Endothelial cell of umbilical vein (primary cell): ENCODE results near the gene ARHGAP10. TPM values are rescaled to one million over a fixed set of nuclear protein-coding genes. Genes with fewer than 3 reads are reported as not detected.

Source experiments
- BruUV-seq: library from RNA; stranded (reverse); fragments of 400-500 nt; replicated peaks from 2 replicates; lab custom pipeline; 2021; lab: Mats Ljungman, UMichigan
- CTCF ChIA-PET: fragments of 300-600, 350-600 bp; sonication (Branson Sonifier 250); formaldehyde crosslinking; loops from one replicate; lab custom pipeline; 2021; ENCODE audit warnings: antibody characterized with exemption, inconsistent platforms; lab: Charles Lee
- POLR2A ChIA-PET: fragments of 300-600, 350-600 bp; sonication (Branson Sonifier 250); formaldehyde crosslinking; loops from one replicate; lab custom pipeline; 2021; ENCODE audit warnings: antibody characterized with exemption, inconsistent platforms; lab: Charles Lee
- DNase-seq: peaks from one replicate; pipeline ENCODE4 v3.0.0-alpha.2; 2011; ENCODE audit warnings: low read depth, low spot score
- FAIRE-seq: peaks from 2 replicates; lab custom pipeline; 2011; peaks lifted over from hg19 to GRCh38; lab: Jason Lieb, UNC
- H2AFZ ChIP-seq: 2 replicates; pipeline ENCODE4 v1.6.0; 2012; ENCODE audit warnings: low read depth, low read length, control low read depth, inconsistent platforms
- H3K27ac ChIP-seq: 2 replicates; pipeline ENCODE4 v1.5.1; 2011; ENCODE audit warnings: low read depth, mild to moderate bottlenecking, control low read depth, low read length, moderate library complexity; ENCODE audit not compliant: insufficient read depth
- H3K27me3 ChIP-seq, 2 experiments: 2 replicates each; pipeline versions ENCODE4 v1.6.0 to v1.6.1; 2011; ENCODE audit warnings: low read length in 2 of 2, mixed read lengths in 1 of 2; ENCODE audit not compliant: control insufficient read depth in 2 of 2, insufficient read depth in 2 of 2
- H3K36me3 ChIP-seq, 2 experiments: 2 replicates in 1 of 2; 3 replicates in 1 of 2; pipeline ENCODE4 v1.5.1; 2011; ENCODE audit warnings: low read length in 2 of 2, mild to moderate bottlenecking in 1 of 2, moderate library complexity in 1 of 2; ENCODE audit not compliant: control insufficient read depth in 2 of 2, insufficient read depth in 2 of 2; ENCODE audit errors: extremely low read depth in 1 of 2
- H3K4me1 ChIP-seq: 3 replicates; pipeline ENCODE4 v1.5.1; 2011; ENCODE audit warnings: mild to moderate bottlenecking, low read length; ENCODE audit not compliant: control insufficient read depth, insufficient read depth; ENCODE audit errors: extremely low read depth
- H3K4me2 ChIP-seq: 2 replicates; pipeline ENCODE4 v1.6.1; 2011; ENCODE audit warnings: low read length, control low read depth, mixed read lengths; ENCODE audit not compliant: insufficient read depth
- H3K4me3 ChIP-seq, 3 experiments: fragments of 200-600 bp in 1 of 3; sonication (generic), shearing (Covaris generic) in 1 of 3; replicated peaks in 1 of 3; 2 replicates each; pipeline ENCODE4 v1.5.1; 2011 to 2016; ENCODE audit warnings: control low read depth in 3 of 3, low read length in 3 of 3, mild to moderate bottlenecking in 2 of 3, inconsistent platforms in 1 of 3, low read depth in 1 of 3, moderate library complexity in 1 of 3; ENCODE audit not compliant: insufficient read depth in 1 of 3
- H3K79me2 ChIP-seq: 2 replicates; pipeline ENCODE4 v1.6.0; 2012; ENCODE audit warnings: low read length, inconsistent platforms; ENCODE audit not compliant: control insufficient read depth, insufficient read depth
- H3K9ac ChIP-seq: replicated peaks from 2 replicates; pipeline ENCODE3; 2011; ENCODE audit warnings: low read length, control low read depth; ENCODE audit not compliant: insufficient read depth; ENCODE audit errors: extremely low read depth
- H3K9me1 ChIP-seq: replicated peaks from 3 replicates; pipeline ENCODE4 v1.6.0; 2011; ENCODE audit warnings: mild to moderate bottlenecking, low read length; ENCODE audit not compliant: control insufficient read depth, insufficient read depth; ENCODE audit errors: extremely low read depth
- H3K9me3 ChIP-seq: replicated peaks from 2 replicates; pipeline ENCODE4 v1.5.1; 2012; ENCODE audit warnings: low read length, inconsistent platforms; ENCODE audit not compliant: control insufficient read depth, insufficient read depth
- H4K20me1 ChIP-seq: replicated peaks from 2 replicates; pipeline ENCODE3; 2011; ENCODE audit warnings: mild to moderate bottlenecking, low read length; ENCODE audit not compliant: control insufficient read depth, insufficient read depth; ENCODE audit errors: extremely low read depth
- EZH2 ChIP-seq: IDR thresholded peaks from 2 replicates; pipeline ENCODE4 v1.6.1; 2012; ENCODE audit warnings: borderline replicate concordance, low read depth, mild to moderate bottlenecking, moderate library complexity, low read length, inconsistent platforms; ENCODE audit not compliant: severe bottlenecking
- FOS ChIP-seq: IDR thresholded peaks from 2 replicates; pipeline ENCODE4 v1.6.1; 2011; ENCODE audit warnings: mild to moderate bottlenecking, low read length, moderate library complexity, borderline replicate concordance; ENCODE audit not compliant: insufficient read depth
- GATA2 ChIP-seq: IDR thresholded peaks from 2 replicates; pipeline ENCODE4 v1.7.0; 2011; ENCODE audit warnings: low read depth, mild to moderate bottlenecking, moderate library complexity, mixed read lengths, low read length; ENCODE audit not compliant: insufficient read length, insufficient read depth
- MYC ChIP-seq: IDR thresholded peaks from one replicate; pipeline ENCODE4 v1.6.1; 2011; ENCODE audit warnings: mild to moderate bottlenecking, low read depth, low read length
- POLR2A ChIP-seq: IDR thresholded peaks from 2 replicates; pipeline ENCODE4 v1.6.1; 2012; ENCODE audit warnings: low read depth, mild to moderate bottlenecking, control low read depth, low read length
- POLR2AphosphoS5 ChIP-seq: IDR thresholded peaks from 2 replicates; pipeline ENCODE4 v1.6.1; 2012; ENCODE audit warnings: low read depth, mild to moderate bottlenecking, control low read depth, low read length, moderate library complexity; ENCODE audit not compliant: insufficient read depth
- dilution Hi-C: fragments of 300-500 bp; cut with MboI; formaldehyde crosslinking; loops from one replicate; pipeline ENCODE4 v1.15.0; 2019; ENCODE audit warnings: low sequenced_read_pairs; ENCODE audit not compliant: extremely low pct_ligation_motif_present
- intact Hi-C: fragments of 100-400 bp; cut with micrococcal nuclease; formaldehyde crosslinking; loops from one replicate; pipeline ENCODE4 v1.10.0; 2022
- polyA plus RNA-seq, 4 experiments: library from polyadenylated mRNA; depleted of rRNA in 3 of 4; stranded (reverse) in 3 of 4; unstranded in 1 of 4; fragments of >200 nt; gene quantifications; 2 replicates each; pipeline versions ENCODE4 v1.2.1 to v1.2.3, GENCODE V29; 2011 to 2012; ENCODE audit warnings: missing spikeins in 1 of 4
- total RNA-seq: library from RNA; stranded (reverse); gene quantifications from 2 replicates; pipeline ENCODE4 v1.2.3, GENCODE V29; 2021
- TF ChIP-seq, protein P1 (sequence below), 2 donors: IDR thresholded peaks; 1 replicate in 1 of 2; 2 replicates in 1 of 2; pipeline ENCODE4 v1.5.1; 2011; ENCODE audit warnings: low read length in 2 of 2, mild to moderate bottlenecking in 2 of 2, moderate library complexity in 2 of 2, control low read depth in 1 of 2, inconsistent platforms in 1 of 2, low read depth in 1 of 2; ENCODE audit not compliant: insufficient read depth in 1 of 2; ENCODE audit errors: extremely low read depth in 1 of 2

Gene ARHGAP10
- total and polyA plus RNA-seq, 2 donors (not counting 3 experiments of a cell fraction or from before 2014, with no cell fraction given): 20.4 to 36.7 TPM

DNA sequence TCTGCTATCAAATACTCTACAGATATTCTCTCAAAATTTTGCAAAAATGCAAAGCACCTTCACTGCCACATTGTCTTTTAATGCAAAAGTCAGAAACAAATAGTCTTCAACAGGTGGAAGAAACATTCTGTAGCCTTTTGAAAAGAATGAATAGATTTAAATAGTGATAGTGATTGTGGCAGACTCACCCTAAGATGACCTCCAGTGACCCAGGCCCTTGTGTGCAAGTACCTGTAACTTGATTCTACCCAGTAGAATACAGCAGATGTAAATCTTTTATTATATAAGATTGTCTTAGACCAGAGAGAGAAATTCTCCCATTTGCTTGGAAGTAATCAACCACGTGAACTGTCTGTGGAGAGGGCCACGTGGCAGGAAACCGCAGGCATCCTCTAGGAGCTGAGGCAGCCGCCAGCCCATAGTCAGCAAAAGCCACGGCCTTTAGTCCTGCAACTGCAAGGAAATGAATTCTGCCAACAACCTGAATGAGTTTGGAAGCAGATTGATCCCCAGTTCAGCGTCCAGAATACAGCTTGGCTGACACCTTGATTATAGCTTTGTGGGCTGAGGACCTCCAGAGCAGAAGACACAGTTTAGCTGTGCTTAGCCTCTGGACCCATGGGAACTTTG is 272.5 kb downstream of the ARHGAP10 start:
- CTCF ChIA-PET: interaction anchor here (2.5 kb wide), 1 partner anchor 20 kb away, joined by 10 read pairs; no protein-coding TSS in a partner anchor
- H3K4me1 ChIP-seq: peaks cover 20% of the 10 kb centered on the region
- no peak for DNase-seq
- intact Hi-C loops: no loop called here
- BruUV-seq: no TSS peak
- POLR2A ChIA-PET: no interaction called here
- H3K4me3 ChIP-seq: no peak overlapping the region
- TF ChIP-seq EZH2 (no peak), FOS (no peak), POLR2AphosphoS5 (no peak), GATA2 (no peak), POLR2A (no peak), MYC (no peak)
- TF ChIP-seq, protein P1, sequence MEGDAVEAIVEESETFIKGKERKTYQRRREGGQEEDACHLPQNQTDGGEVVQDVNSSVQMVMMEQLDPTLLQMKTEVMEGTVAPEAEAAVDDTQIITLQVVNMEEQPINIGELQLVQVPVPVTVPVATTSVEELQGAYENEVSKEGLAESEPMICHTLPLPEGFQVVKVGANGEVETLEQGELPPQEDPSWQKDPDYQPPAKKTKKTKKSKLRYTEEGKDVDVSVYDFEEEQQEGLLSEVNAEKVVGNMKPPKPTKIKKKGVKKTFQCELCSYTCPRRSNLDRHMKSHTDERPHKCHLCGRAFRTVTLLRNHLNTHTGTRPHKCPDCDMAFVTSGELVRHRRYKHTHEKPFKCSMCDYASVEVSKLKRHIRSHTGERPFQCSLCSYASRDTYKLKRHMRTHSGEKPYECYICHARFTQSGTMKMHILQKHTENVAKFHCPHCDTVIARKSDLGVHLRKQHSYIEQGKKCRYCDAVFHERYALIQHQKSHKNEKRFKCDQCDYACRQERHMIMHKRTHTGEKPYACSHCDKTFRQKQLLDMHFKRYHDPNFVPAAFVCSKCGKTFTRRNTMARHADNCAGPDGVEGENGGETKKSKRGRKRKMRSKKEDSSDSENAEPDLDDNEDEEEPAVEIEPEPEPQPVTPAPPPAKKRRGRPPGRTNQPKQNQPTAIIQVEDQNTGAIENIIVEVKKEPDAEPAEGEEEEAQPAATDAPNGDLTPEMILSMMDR (IDR thresholded peaks at IDR 0.05; ENCODE audit: extremely low read depth in 1 of 2, insufficient read depth in 1 of 2, low read depth in 1 of 2, low read length in 2 of 2): no peak
- H3K27ac ChIP-seq: no peak overlapping the region
- H3K9ac ChIP-seq: no peak overlapping the region
- no peaks in the 10 kb centered on the region for H3K36me3 ChIP-seq
- no peak overlapping the region for H2AFZ ChIP-seq
- no peaks in the 10 kb centered on the region for H3K9me1 ChIP-seq
- dilution Hi-C loops: no loop called here
- no peaks in the 10 kb centered on the region for H4K20me1 ChIP-seq
- H3K4me2 ChIP-seq: no peak overlapping the region
- no peaks in the 10 kb centered on the region for H3K27me3 ChIP-seq
- H3K79me2 ChIP-seq: peaks cover 5% of the 10 kb centered on the region
- no peak for FAIRE-seq
- no peaks in the 10 kb centered on the region for H3K9me3 ChIP-seq
